GM06990 (cell line): ENCODE measurements around the gene SNUPN.

Source experiments
- DNase-seq: peaks from one replicate; pipeline ENCODE4 v3.0.0-alpha.2; 2011; ENCODE audit not compliant: insufficient read length; ENCODE audit errors: extremely low read depth
- H3K27me3 ChIP-seq: replicated peaks from 2 replicates; pipeline ENCODE4 v1.6.0; 2011; ENCODE audit warnings: low read length; ENCODE audit not compliant: control insufficient read depth, insufficient read depth
- H3K36me3 ChIP-seq: 2 replicates; pipeline ENCODE4 v1.5.1; 2011; ENCODE audit warnings: low read length; ENCODE audit not compliant: control insufficient read depth, insufficient read depth
- H3K4me3 ChIP-seq: replicated peaks from 2 replicates; pipeline ENCODE4 v1.5.1; 2011; ENCODE audit warnings: low read depth, mild to moderate bottlenecking, control low read depth, low read length
- TF ChIP-seq, protein P1 (sequence below): IDR thresholded peaks from 2 replicates; pipeline ENCODE4 v1.5.1; 2011; ENCODE audit warnings: low read length, control low read depth, mild to moderate bottlenecking, inconsistent platforms; ENCODE audit not compliant: insufficient read depth, poor library complexity, severe bottlenecking

Gene SNUPN

DNA sequence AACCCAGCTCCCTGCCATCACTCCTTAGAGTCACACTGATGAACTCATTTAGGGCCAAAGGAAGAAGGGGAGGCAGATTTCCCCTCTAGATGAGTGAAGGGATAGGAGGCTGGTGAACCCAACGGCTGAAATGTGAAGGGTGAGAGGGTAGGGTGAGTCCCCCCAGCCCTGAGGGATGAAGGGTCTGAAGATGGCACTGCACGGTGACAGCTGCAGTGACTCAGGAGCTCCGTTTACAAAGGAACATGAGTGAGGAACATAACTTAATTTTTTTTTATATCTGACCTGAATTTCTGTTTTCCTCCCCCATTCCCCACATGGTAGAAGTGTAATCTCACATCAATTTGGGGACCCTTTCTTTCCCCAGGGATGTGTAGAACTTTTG lies 36.2 kb upstream of the SNUPN start:
- H3K27me3 ChIP-seq: no peaks in the 10 kb centered on the region
- TF ChIP-seq, protein P1, sequence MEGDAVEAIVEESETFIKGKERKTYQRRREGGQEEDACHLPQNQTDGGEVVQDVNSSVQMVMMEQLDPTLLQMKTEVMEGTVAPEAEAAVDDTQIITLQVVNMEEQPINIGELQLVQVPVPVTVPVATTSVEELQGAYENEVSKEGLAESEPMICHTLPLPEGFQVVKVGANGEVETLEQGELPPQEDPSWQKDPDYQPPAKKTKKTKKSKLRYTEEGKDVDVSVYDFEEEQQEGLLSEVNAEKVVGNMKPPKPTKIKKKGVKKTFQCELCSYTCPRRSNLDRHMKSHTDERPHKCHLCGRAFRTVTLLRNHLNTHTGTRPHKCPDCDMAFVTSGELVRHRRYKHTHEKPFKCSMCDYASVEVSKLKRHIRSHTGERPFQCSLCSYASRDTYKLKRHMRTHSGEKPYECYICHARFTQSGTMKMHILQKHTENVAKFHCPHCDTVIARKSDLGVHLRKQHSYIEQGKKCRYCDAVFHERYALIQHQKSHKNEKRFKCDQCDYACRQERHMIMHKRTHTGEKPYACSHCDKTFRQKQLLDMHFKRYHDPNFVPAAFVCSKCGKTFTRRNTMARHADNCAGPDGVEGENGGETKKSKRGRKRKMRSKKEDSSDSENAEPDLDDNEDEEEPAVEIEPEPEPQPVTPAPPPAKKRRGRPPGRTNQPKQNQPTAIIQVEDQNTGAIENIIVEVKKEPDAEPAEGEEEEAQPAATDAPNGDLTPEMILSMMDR: no peak
- H3K4me3 ChIP-seq: no peak overlapping the region
- H3K36me3 ChIP-seq: no peaks in the 10 kb centered on the region
- no peak for DNase-seq

DNA sequence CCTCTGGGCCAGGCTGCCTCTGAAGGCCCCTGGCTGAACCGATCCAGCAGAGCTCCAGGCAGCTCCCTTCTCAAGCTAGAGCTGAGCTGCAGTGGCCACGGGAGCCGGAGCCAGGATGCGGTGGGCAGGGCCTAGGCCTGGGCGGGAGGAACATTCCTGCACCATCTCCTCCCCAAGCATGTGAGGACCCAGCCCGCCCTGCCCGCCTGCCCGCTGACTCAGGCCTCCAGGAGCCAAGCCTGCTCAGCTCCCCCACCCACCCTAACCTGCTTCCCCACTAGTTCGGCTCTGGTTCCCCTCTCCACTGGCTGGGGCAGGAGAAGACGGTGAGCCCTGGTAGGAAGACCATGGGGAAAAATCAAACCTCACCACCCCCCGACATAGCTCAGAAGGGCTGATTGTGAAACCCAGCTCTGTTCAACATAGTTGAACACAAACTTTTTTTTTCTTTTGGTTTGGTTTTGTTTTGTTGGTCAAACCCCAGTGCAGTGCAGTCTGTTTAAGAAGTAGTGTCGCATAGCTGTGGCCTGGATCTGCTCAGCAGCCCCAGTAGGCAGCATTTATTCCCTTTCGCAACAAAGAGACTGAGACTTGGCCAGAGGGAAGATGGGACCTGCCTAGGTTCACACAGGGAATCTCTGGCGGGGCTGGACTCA lies 35.7 kb upstream of the SNUPN start:
- no peak for DNase-seq
- Histone ChIP-seq H3K4me3 (no peak overlapping the region), H3K36me3 (no peaks in the 10 kb centered on the region), H3K27me3 (no peaks in the 10 kb centered on the region)
- TF ChIP-seq, protein P1: no peak

DNA sequence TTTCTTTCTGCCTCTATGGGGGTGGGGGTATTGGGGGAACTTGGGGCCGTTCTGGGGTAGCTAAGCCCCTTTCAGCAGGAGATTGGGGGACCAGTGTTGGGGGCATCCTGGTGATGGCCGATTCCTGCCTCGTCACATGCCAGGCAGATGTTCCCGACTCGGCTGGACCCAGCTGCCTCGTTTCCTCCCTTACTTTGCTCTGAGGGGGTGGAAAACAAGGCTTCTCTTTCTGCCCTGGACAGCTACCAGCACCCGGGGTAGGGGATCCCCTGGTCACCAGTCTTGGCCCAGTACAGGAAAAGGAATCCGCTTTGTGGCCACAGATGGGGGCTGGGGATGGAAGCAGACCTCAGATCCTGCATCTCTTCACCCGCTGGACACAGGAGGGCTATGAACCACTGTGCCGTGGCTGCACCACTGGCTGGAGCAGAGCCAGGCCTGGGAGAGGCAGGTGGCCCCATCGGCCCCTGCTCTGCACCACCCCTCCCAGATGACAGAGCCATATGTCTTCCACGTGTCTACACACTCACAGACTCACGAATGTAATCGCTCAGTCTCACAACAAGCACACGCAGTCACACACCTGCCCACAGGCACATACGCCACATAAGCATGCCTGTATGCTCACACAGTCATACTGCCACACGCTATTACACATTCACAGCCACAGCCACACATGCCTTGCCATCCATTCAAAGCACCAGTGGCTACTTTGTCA lies 34.6 kb upstream of the SNUPN start:
- no peak overlapping the region for H3K4me3 ChIP-seq
- no peak for DNase-seq
- no peaks in the 10 kb centered on the region for H3K36me3 ChIP-seq

DNA sequence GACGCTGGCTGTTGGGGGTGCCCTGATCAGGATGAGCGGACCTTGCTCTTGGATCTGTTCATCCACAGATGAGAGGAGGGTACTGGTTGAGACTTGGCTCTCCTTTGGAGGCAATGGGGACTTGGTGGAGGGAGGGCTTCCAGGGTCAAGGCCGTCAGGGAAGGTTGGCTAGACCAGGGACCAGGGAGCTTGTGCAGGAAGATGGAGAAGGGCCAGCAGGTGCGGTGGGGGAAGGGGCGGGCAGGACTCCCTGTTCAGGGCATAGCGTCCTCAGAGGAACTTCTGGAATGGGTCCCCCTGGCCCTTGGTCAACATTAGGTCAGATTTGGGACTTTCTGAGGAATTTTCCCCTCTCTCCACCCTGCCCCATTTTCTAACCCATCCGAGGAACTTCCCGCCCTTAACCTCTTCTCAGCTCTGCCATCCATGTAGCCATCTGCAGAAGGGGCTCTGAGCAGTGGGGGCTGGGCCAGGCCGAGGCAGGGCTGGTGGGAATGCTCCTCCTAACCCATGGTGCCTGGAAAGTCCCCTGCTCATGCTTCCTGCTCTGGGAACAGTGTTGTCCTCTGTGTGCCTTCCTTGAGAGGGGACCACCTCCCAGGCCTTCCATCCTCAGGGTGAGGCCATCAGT lies 33.7 kb upstream of the SNUPN start:
- no peak overlapping the region for H3K4me3 ChIP-seq
- H3K36me3 ChIP-seq: no peaks in the 10 kb centered on the region
- TF ChIP-seq, protein P1: no peak
- no peak for DNase-seq
- H3K27me3 ChIP-seq: no peaks in the 10 kb centered on the region

More for the DNA sequence above, 34.6 kb upstream of the SNUPN start:
- H3K27me3 ChIP-seq: no peaks in the 10 kb centered on the region
- TF ChIP-seq, protein P1: no peak

DNA sequence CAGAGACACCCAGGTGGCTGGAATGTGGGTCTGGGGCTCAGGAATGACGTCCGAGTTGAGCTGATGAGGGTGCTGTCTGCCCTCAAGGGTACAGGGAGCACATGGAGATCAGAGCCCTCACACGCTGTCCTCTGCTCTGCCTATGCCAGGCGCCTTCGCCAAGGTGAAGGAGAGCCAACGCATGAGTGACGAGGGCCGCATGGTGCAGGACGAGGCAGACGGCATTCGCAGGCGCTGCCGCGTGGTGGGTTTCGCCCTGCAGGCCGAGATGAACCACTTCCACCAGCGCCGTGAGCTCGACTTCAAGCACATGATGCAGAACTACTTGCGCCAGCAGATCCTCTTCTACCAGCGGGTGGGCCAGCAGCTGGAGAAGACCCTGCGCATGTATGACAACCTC lies 31.3 kb upstream of the SNUPN start:
- no peaks in the 10 kb centered on the region for H3K36me3 ChIP-seq
- TF ChIP-seq, protein P1: no peak
- no peak overlapping the region for H3K4me3 ChIP-seq
- H3K27me3 ChIP-seq: no peaks in the 10 kb centered on the region
- DNase-seq: no peak
